Stimulated activated CD8-positive, alpha-beta memory T cell treated with anti-CD3 and anti-CD28 coated beads, Interleukin-2, amount 100 ng/mL, for 1 hour (primary cell): ENCODE data around the gene FGFR2.
"Not testable (repeated sequence)": the region's sequence is repeated elsewhere in the genome, so short reads cannot be mapped to it uniquely, and the experiment has no call there.

Experiments used
- DNase-seq, 2 donors: peaks; one replicate each; pipeline ENCODE4 v3.0.0-alpha.2; 2020; ENCODE audit warnings: low read depth in 2 of 2

The FGFR2 gene

DNA sequence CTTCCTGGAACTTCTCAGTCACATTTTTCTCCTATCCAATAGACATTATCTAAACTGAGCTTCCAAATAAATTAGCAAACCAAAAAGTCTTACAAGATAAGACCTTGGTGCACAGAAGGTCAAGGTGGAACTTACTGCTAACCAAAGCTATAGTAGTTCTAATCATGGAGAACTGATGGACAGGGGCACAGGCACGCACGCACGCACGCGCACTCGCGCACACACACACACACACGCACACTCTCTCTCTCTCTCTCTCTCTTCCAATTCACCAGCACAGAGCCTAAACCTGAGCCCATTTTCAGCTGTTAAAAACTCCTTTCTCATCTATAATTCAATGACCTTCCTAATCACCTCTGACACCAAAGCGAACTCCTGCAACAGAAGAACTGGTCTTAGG is 7.5 kb downstream of the FGFR2 start:
- no peak for DNase-seq

GRCh38 chr10:121589553-121589952 is 8.7 kb downstream of the FGFR2 start:
- DNase-seq, result no peak

DNA sequence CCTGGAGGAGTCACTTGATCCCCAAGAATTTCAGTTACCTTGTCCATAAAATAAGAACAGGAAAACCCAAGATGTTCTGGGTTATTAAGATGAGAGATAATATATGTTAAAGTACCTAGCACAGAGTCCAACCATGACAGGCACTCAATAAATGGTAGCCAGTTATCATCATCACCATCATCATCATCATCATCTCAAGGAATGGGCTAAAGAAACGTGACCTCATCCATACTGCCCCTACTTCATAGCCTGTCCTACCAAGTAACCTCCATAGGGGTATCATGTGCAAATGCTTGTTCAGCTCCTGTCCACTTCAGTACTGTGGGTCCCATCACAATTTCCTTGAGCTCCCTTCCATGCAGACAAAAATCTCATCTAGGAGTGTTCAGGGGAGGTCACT is 14.4 kb downstream of the FGFR2 start:
- DNase-seq, result no peak

GRCh38 chr10:121583258-121583657 is 15.0 kb downstream of the FGFR2 start:
- no peak for DNase-seq

DNA sequence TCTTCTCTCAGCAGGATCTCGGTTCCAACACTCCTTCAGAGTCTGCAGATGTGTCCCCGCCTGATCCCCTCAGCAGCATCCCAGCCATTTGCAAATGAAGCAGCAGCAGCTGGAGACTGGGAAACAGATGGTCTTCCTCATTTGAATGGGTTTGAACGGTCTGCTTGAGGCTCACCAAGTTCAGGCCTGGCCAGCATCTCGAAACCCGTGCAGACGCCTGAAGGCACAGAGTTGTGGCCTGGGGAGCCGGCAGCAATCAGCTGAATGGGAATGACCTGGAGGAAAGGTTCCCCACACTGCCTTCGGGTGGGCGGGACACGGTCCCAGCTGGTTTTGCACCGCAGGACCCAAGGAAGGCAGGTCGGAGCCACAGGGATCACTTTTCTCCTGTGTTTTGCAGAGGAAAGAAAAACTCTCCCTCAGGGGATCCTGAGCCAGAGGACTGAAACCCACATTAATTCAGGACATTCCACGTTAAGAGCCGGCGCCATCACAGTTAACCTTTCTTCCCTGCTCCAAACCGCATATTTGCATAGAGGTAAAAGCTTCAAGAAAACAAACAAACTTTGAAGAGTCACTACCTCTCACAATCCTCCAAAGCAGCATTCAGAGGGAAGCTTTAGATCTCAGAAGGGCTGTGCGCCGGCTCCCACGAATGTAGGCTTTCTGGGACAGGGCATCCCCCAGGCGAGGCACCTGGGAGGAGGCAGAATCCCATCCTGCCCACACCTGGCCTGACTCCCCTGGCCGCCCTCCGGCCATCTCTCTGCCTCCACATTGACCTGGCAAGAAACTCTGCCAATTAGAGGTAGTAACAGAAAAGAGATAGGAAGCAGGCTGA is 17.7 kb downstream of the FGFR2 start:
- no peak for DNase-seq

DNA sequence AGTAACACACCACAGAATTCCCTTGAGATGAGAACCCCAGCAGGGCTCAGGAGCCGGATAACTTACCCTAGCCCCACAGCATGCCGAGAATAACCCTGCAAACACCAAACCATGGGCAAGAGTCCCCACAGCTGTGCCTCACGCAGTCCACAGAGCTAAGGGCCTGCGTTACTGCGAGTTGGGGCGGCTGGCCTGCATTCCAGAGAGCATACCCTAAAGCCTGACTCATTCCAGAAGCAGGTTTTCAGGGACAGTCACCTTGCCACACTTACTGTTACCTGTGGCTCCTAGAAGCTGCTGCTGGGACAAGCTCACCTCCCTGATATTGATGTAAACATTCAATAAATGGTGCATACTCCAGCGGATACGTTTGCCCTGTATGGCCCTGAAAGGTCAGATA is 18.6 kb downstream of the FGFR2 start:
- no peak for DNase-seq

- DNase-seq, result no peak
Observed at GRCh38 chr10:121578965-121579364, 19.3 kb downstream of the FGFR2 start.

GRCh38 chr10:121578298-121578697 is 19.9 kb downstream of the FGFR2 start:
- no peak for DNase-seq

DNA sequence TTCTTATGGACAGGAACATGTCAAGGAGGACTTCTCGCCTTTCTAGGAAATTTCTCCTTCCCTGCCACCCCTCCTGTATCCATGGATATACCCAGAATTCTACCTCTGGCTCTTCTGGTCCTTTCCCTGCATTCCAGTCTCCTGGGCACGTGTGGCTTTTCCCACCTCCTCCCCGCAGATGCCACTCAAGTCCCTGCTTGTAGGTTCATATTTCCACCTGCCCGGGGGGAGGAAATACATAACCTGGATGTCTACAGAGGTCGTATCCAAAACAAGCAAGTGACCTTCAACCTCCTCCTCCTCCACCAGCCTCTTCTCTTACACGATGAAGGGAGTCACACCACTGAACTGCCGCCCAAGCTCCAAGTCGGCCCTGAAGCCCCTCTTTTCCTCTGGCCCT is 20.7 kb downstream of the FGFR2 start:
- DNase-seq, result no peak

DNA sequence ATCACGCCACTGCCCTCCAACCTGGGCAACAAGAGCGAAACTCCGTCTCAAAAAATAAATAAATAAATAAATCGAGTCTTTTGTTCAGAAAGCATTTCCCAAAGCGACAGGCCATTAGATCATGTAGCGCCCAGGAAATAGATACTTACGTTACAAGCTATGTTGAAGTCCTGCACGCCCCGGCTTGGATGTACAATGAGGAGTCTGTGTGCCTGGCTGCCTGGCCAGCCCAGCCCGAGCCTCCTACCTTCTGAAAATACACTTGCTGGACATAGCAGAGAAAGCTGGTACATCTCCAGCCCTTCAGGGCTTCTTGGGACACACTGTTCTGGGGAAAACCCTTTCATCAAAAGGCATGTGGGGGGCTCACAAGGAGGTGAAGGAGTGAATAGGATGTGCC is 22.1 kb downstream of the FGFR2 start:
- no peak for DNase-seq

GRCh38 chr10:121574519-121575166 is 23.6 kb downstream of the FGFR2 start:
- no peak for DNase-seq

DNA sequence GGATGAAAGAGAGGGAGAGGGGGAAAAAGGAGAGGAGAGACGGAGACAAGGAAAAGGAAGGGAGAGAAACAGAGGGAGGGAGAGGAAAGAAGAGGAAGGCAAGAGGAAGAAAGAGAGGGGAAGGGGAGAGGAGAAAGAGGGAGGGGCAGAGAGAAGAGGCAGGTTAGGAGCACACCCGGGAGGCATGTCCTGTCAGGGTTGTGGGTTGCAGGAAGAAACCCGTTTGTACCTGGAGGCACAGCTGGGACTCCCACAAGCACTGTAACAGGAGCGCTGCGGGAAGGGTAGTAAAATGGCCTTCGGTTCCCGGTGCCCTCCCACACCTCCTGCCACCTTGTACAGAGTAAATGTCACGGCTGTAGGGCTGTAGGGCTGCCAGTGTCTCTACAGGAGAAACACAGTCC is 24.7 kb downstream of the FGFR2 start:
- no peak for DNase-seq

- no peak for DNase-seq
Observed at GRCh38 chr10:121572859-121573537, 25.2 kb downstream of the FGFR2 start.

GRCh38 chr10:121570315-121570714 is 27.9 kb downstream of the FGFR2 start:
- DNase-seq, result no peak

DNA sequence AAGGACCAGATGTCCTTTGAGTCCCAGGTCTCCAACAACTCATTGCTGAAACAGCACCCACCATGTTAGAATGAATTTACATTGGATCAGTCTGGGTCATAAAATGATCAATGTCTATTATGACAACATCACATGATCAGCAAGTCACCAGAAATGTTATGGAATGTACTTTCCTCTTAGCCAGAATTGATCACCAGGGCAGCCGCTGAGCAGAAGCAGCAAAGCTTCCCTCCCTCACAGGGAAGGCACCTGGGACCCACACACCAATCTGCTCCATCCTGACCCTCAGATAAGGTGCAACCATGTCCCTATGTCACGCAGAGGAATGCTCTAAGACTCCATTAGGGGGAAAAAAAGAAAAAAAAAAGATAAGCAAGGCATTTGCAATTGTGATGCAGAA is 30.0 kb downstream of the FGFR2 start:
- no peak for DNase-seq

DNA sequence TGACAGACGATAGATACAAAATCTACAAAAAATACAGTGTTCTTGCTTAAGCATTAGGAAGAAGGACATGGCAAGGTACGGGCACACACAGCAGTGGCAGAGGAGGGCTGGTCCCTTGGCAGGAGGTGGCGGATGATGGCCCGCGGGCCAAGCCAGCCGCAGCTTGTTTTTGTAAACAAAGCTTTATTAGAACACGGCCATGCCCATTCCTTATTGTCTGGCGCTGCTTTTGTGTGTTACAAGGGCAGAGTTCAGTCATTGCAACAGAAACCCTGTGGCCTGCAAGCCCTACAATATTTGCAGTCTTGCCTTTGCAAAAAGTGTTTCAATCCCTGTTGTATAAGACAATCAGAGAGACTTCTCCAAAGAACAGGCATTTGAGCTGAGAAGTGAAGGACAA is 30.7 kb downstream of the FGFR2 start:
- no peak for DNase-seq

DNA sequence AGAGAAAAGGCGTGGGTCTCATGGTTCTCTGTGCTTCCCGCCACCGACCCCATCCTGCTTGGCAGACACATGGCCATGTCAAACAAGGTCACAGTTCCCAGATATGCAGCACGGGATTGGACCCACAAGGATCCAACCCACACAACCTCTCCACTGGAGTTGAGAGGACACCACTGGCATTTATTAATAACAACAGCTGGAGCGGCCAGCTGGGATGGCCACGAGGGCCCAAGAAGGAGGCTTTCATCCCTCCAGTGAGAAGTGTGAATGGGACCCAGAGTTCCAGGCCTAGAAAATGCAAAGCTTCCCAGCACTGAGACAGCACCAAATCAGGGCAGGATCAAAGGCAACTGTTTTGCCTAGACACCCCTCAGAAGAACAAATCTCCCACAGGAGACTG is 31.5 kb downstream of the FGFR2 start:
- DNase-seq, result no peak

- no peak for DNase-seq
Observed at GRCh38 chr10:121559326-121560026, 38.8 kb downstream of the FGFR2 start.

DNA sequence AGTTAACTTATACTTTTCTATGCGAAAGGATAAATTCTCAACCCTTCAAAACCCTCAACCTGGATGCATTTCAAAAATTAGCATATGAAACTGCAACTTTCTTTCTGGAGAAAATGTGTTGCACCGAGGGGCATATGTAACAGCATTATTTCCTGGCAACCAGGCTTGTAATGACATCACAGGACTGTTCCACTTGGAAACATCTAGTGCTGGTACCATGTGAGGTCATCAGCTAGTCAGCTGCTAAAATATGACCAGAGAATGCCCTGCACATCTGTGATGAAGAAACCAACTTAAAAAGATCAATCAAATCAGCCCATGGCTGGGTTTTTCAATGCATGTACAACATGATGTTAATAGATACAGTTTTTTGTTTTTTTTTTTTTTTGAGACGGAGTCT is 40.0 kb downstream of the FGFR2 start:
- no peak for DNase-seq

- no peak for DNase-seq
Observed at GRCh38 chr10:121556918-121557573, 41.2 kb downstream of the FGFR2 start.

DNA sequence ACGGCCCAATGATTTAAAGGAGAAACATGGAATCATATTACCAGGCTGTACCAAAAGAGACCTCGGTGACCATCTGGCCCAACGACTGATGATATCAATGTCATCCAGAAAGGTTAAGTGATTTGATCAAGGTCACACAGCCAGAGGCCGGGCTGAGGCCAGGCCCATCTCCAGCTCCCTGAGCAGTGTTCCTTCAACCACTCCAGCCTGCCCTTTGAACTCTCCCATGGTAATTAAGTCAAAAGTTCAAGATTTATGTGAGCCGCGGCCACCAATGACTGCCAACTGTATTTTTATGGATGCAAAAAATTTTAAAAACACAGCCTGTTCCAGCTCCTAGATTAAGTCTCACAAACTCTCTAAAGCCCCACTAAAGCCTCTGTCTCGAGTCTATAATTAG is 41.8 kb downstream of the FGFR2 start:
- DNase-seq, result no peak

- DNase-seq, result not testable (repeated sequence)
Observed at GRCh38 chr10:121554916-121555315, 43.3 kb downstream of the FGFR2 start.
